ENCODE data around the gene ARHGEF12.
A peak's percentile ranks its signal among the peaks of the same experiment; 100 is the strongest.

ARHGEF12 gene

DNA sequence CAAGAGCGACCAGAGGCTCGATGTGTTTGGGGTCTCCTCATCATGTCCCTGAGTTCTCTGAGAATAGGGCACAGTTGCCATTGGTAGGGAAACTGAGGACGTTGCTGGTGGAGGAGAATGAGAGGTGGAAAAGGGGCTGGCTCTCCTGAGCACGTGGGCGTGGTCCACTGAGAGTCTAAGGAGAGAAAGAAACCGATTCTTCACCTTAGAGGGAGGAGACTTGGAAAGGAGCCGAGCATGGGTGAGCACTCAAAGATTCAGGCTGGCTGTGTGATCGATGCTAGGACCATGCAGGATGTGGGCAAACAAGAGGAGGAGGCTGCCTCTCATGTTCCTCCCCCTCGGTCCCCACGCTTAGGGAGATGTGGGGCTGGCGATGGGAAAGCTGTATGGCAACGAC lies 30.9 kb upstream of the ARHGEF12 start:
- no peak for DNase-seq (ENCODE audit: low read depth)
- H3K4me3 ChIP-seq (ENCODE audit: control insufficient read depth, low read depth, low read length): no peak overlapping the region
- TF ChIP-seq, protein P1, sequence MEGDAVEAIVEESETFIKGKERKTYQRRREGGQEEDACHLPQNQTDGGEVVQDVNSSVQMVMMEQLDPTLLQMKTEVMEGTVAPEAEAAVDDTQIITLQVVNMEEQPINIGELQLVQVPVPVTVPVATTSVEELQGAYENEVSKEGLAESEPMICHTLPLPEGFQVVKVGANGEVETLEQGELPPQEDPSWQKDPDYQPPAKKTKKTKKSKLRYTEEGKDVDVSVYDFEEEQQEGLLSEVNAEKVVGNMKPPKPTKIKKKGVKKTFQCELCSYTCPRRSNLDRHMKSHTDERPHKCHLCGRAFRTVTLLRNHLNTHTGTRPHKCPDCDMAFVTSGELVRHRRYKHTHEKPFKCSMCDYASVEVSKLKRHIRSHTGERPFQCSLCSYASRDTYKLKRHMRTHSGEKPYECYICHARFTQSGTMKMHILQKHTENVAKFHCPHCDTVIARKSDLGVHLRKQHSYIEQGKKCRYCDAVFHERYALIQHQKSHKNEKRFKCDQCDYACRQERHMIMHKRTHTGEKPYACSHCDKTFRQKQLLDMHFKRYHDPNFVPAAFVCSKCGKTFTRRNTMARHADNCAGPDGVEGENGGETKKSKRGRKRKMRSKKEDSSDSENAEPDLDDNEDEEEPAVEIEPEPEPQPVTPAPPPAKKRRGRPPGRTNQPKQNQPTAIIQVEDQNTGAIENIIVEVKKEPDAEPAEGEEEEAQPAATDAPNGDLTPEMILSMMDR (conservative IDR thresholded peaks at IDR 0.05; ENCODE audit: control insufficient read depth, insufficient read depth, low read depth, low read length): no peak

DNA sequence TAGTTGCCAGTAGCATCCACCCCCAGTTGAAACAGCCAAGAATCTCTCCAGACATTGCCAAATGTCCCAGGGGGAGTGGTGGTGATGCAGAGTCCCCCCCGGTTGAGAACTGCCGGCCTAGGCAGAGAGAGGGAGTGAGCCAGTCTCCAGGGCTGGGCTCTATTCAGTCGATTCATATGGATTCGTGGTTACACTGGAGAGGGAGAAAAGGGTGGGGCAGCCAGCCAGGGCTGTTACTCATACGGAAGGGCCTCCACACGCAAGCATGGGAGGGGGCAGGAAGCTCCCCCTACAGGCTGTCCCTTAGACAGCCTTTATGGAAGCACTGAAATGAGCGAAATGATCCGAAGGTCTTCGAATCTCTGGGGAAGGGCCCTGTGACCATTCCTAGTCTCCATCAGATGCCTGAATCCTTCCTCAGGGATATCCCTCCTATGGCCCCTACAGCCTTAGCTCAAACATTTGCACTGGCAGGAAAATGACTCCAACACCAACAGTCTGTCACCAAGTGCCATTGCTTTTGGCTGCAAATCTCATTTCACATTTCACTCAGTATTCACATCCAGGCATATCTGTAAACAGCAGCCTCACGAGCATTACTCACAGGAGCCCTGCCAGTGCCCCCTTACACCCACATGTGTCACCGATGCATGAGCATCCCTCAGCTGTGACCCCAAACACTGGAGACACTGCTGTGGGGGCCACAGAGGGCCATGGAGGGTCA lies 29.5 kb upstream of the ARHGEF12 start:
- H3K4me3 ChIP-seq (ENCODE audit: control insufficient read depth, low read depth, low read length): no peak overlapping the region
- TF ChIP-seq, protein P1 (conservative IDR thresholded peaks at IDR 0.05; ENCODE audit: control insufficient read depth, insufficient read depth, low read depth, low read length): peak; percentile 74
- DNase-seq (ENCODE audit: low read depth): peak; percentile 94

DNA sequence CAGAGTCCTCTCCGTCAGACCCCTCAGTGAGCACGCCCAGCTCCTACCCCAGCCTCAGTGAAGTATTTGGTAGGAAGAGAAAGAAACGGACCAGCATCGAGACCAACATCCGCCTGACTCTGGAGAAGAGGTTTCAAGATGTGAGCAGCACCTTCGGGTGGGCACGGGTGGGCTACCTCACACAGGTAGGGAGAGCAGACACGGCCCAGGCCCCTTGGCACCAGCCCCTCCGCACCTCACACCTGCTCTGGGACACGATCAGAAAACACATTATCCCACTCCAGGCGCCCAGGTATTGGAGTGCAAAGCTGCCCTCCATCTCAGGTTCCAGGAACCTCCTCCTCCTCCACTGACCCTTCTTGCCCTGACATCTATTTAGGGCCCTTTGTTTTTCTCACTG lies 28.7 kb upstream of the ARHGEF12 start:
- TF ChIP-seq, protein P1 (conservative IDR thresholded peaks at IDR 0.05; ENCODE audit: control insufficient read depth, insufficient read depth, low read depth, low read length): no peak
- H3K4me3 ChIP-seq (ENCODE audit: control insufficient read depth, low read depth, low read length): no peak overlapping the region
- no peak for DNase-seq (ENCODE audit: low read depth)

DNA sequence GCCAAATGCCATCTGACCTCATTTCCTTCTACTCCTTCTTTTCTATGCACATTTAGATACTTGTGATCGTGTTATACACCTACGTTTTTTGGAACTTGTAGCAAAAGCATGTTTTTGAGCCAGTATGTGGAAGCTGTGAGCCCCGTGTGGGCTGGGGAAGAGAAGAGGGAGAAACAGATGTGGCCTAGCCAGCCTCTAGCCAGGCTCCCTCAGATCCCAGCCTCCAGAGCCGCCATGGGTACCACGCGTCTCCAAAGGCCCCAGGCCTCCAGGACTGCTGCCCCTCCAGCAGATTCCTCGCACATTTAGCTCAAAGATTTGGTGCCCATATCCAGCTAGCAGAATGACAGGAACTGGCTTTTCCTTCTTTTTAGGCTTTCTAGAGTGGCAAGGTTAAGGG lies 28.1 kb upstream of the ARHGEF12 start:
- no peak for DNase-seq (ENCODE audit: low read depth)
- TF ChIP-seq, protein P1 (conservative IDR thresholded peaks at IDR 0.05; ENCODE audit: control insufficient read depth, insufficient read depth, low read depth, low read length): no peak
- H3K4me3 ChIP-seq (ENCODE audit: control insufficient read depth, low read depth, low read length): no peak overlapping the region

DNA sequence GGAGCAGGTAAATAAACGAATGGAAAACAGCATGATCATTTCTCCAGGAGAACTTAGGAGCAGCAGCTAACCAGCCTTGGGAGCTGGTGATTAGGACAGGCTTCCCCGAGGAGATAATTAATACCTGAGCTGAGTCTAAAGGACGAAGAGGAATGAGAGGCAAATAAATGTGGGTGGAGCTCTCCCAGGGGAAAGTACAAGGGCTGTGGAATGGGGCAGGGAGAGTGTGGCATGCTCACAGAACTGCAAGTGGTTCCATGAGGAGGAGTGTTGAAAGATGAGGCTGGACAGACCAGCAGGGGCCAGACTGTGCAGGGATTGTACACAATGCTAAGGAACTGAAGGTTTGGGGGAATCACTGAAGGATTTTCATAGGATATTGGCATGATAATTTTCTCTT lies 25.3 kb upstream of the ARHGEF12 start:
- H3K4me3 ChIP-seq (ENCODE audit: control insufficient read depth, low read depth, low read length): no peak overlapping the region
- TF ChIP-seq, protein P1 (conservative IDR thresholded peaks at IDR 0.05; ENCODE audit: control insufficient read depth, insufficient read depth, low read depth, low read length): no peak
- DNase-seq (ENCODE audit: low read depth): no peak

DNA sequence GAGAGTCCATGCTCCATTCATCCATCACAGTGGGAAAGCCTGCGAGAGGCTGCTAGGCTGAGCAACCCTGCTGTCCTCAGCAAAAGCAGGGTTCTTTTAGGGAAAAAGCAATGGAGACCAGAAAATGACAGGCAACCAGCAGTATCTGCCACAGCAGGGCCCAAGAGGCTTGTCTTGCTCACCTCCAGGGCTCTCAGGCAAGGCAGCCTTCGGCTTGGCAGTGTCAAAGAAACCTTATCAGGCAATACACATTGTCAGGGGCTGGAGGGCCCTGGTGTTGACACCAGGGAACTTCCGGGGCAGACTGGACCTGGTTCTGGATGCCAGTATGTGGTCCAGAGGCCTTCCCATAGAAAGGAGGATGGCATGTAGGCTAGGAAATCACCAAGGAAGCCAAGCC lies 21.4 kb upstream of the ARHGEF12 start:
- no peak overlapping the region for H3K4me3 ChIP-seq (ENCODE audit: control insufficient read depth, low read depth, low read length)
- no peak for DNase-seq (ENCODE audit: low read depth)
- TF ChIP-seq, protein P1 (conservative IDR thresholded peaks at IDR 0.05; ENCODE audit: control insufficient read depth, insufficient read depth, low read depth, low read length): no peak

Measured in fibroblast of mammary gland (primary cell).